ENCODE data around the gene OST4.
"Not testable (repeated sequence)": the region's sequence is repeated elsewhere in the genome, so short reads cannot be mapped to it uniquely, and the experiment has no call there.

The OST4 gene

GRCh38 chr2:27078267-27079194, 7.1 kb upstream of the OST4 start, which contains the start of gene EMILIN1:
TSS of gene EMILIN1 (plus strand) at chr2:27078615. CDS start at chr2:27079066, 451 bp downstream.
- no peak for DNase-seq

GRCh38 chr2:27077231-27077630, 5.8 kb upstream of the OST4 start:
- no peak for DNase-seq

- DNase-seq, result no peak
These were observed 4.9 kb upstream of the OST4 start for GRCh38 chr2:27076323-27076722.

GRCh38 chr2:27075566-27075871, 4.1 kb upstream of the OST4 start:
- not testable (repeated sequence) for DNase-seq

- DNase-seq, result peak; percentile 60
These were observed 3.5 kb upstream of the OST4 start for GRCh38 chr2:27074738-27075565.

- no peak for DNase-seq
These were observed 2.3 kb upstream of the OST4 start for GRCh38 chr2:27073782-27074181.

- no peak for DNase-seq
These were observed 1.5 kb upstream of the OST4 start for GRCh38 chr2:27072920-27073319.

GRCh38 chr2:27071990-27072830, 756 bp upstream of the OST4 start:
- DNase-seq, result no peak

GRCh38 chr2:27070653-27071276, 689 bp downstream of the OST4 start:
- no peak for DNase-seq

GRCh38 chr2:27069961-27070618, 1.4 kb downstream of the OST4 start:
- DNase-seq, result no peak

- no peak for DNase-seq
These were observed 2.0 kb downstream of the OST4 start for GRCh38 chr2:27069436-27069835.

- DNase-seq, result no peak
These were observed 4.1 kb downstream of the OST4 start for GRCh38 chr2:27067385-27067784.

GRCh38 chr2:27065128-27065527, 6.3 kb downstream of the OST4 start:
- DNase-seq, result no peak

- DNase-seq, result no peak
These were observed 11.1 kb downstream of the OST4 start for GRCh38 chr2:27060323-27060722.

- DNase-seq, result no peak
These were observed 12.2 kb downstream of the OST4 start for GRCh38 chr2:27059141-27059820.

GRCh38 chr2:27058210-27058609, 13.2 kb downstream of the OST4 start:
- no peak for DNase-seq

GRCh38 chr2:27057184-27057583, 14.3 kb downstream of the OST4 start:
- no peak for DNase-seq

- DNase-seq, result no peak
These were observed 16.7 kb downstream of the OST4 start for GRCh38 chr2:27054721-27055120.

GRCh38 chr2:27053776-27054175, 17.7 kb downstream of the OST4 start:
- DNase-seq, result no peak

GRCh38 chr2:27053321-27053720, 18.1 kb downstream of the OST4 start:
- DNase-seq, result no peak

- DNase-seq, result no peak
These were observed 19.4 kb downstream of the OST4 start for GRCh38 chr2:27051902-27052645.

All from GDM1 (cell line).